Measurements from ENCODE around the gene SH2B3.
"Not testable (repeated sequence)": the region's sequence is repeated elsewhere in the genome, so short reads cannot be mapped to it uniquely, and the experiment has no call there.

Gene SH2B3

DNA sequence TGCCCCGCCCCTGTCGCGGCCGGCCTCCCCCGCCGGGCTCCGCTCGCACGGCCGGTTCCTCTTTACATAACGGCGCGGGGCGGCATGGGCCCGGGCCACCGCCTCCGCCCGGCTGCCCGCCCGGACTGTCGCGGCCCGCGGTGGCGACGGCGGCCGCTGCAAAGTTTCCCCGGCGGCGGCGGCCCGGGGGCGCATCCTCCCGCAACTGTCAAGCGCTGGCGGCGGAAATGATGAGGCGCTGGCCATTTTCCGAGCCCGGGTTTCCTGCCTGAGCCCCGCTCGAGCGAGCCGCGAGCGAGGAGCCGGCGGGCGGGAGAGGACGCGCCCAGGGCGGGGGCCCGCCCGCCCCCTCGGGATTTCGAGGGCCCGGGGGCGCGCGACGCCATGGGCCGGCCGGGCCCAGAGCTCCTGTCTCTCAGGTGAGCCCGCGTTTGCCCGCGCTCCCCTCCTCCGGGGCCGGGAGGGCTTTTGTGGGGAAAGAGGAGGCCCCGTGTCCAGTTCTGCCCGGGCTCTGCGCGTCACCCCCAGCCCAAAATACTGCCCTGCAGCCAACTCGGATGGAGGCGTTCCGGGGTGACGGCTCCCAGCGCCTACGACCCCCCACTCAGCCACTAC, at the start of gene SH2B3:
TSS of gene SH2B3 (plus strand) at position 65 of the 615 bp plus-strand sequence. CDS start 12,223 bp downstream, outside the sequence.
- peak; percentile 73 for DNase-seq

DNA sequence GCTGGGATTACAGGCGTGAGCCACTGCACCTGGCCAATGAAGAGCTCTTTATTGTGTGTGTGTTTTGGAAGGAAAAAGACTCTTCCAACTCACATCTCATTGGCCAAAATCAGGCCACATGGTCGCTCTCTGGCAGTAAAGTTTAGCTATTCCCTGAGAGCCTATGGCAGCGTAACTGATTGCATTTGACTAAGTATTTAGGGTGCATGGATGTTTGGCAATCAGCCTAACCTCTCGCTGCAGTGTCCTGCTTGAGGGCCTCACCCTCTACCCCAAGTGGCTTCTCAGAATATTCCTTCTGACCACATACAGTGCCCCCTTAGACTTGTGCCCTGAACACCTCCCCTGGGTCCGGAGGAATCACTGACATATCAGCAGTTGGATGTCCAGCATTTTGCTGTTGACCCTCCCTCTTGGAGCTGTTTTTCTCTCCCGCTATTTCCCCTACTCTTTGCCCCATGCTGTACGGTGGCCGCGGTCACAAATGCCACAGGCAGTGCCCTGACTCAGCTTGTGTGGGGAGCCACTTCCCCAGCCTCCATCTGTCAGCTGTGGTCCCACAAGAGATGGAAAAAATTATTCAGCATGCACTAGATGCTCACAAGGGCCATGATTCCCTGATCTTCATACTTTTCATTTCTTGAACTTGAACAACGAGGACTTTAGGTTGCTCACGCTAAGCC, 46.4 kb upstream of the SH2B3 start:
- DNase-seq, result no peak

GRCh38 chr12:111359914-111360276, 45.8 kb upstream of the SH2B3 start:
- DNase-seq, result no peak

DNA sequence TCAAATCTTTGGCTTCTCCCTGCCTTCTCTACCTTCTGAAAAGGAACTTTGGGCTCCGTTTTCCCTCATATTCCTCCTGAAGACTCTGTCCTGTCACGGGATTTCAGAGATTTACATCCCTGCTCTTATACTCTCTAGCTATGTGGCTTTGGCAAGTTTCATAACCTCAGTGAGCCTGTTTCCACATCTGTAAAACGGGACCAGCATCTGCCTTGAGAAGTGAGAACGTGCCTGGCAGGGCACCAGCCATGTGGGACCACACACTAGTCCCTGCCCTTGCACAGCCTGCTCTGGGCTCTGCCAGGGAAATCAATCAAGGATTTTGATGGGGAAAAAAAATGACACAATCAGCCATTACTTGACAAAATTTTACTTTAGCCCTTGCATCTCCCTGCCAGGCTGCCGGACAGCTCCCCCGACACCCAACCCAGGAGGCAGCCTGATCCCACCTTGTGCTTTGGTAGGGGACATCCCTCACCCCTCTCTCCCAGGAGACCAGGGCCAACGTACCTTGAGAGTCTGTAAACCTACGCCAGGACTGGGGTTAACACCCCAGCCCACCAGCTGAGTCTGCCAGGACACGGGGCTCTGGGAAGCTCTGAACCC, 45.3 kb upstream of the SH2B3 start:
- no peak for DNase-seq

DNA sequence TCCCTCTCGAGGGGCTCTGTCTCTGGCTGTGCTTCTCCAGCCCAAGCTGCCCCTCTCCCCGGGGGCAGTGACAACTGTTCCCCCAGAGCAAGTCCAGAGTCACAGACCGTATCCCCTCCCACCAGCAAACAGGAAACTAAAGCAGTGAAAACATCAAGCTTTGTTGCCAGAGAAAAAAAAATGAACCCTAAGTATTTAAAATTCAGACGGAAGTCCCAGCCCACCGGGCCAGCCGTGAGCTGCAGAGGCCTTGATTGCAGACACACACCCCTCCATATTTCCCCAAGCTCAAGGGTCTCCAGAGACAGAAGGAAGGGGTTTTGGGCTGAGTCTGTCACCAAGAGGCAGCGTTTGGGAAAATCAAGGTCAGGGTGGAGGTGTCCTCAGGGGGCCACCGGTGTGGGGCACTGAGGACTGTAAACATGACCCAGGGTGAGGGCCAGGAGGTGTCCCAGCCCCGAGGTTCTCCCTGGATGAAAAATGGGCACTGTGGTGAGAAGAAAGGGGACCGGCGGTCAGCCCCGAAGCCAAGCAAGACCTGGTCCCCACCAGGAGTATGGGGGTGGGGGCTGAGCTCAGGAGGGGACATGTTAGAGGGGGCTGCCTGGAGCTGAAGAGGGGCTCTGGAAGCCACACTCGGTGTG, 44.5 kb upstream of the SH2B3 start:
- DNase-seq, result no peak

GRCh38 chr12:111361717-111362576, 43.8 kb upstream of the SH2B3 start:
- no peak for DNase-seq

- no peak for DNase-seq
These were observed 42.8 kb upstream of the SH2B3 start for GRCh38 chr12:111362687-111363475.

- DNase-seq, result no peak
These were observed 42.1 kb upstream of the SH2B3 start for GRCh38 chr12:111363578-111363977.

DNA sequence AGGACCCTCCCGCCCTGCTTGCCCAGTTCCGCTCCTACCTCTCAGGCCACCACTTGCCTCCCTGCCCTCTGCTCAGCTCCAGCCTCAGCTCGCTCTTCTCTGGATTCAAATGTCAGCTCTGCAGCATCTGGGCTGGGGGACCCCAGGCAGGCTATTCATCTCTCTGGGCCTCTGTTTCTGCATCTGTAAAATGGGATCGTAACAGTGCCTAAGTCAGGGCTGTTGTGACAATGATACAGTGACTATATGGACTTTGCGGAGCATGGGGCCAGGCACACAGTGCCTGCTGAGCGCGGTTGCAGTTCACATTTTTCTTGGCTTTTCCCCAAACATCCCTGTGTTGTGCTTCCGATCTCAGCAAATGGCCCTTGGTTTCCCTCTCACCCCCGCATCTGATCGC, 39.6 kb upstream of the SH2B3 start:
- no peak for DNase-seq

DNA sequence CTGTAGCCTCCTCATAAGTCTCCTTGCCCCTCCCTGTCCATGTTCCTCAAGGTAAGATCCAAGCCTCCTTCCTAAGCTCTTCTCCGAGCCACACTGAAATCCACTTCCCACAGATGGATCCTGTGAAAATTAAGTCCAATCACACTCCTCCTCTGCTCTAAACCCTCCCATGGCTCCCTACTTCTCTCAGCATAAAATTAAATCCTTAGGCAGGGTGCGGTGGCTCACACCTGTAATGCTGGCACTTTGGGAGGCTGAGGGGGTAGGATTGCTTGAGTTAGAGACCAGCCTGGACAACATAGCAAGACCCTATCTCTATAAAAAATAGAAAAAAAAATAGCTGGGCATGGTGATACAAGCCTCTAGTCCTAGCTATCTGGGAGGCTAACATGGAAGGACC, 39.1 kb upstream of the SH2B3 start:
- DNase-seq, result no peak

DNA sequence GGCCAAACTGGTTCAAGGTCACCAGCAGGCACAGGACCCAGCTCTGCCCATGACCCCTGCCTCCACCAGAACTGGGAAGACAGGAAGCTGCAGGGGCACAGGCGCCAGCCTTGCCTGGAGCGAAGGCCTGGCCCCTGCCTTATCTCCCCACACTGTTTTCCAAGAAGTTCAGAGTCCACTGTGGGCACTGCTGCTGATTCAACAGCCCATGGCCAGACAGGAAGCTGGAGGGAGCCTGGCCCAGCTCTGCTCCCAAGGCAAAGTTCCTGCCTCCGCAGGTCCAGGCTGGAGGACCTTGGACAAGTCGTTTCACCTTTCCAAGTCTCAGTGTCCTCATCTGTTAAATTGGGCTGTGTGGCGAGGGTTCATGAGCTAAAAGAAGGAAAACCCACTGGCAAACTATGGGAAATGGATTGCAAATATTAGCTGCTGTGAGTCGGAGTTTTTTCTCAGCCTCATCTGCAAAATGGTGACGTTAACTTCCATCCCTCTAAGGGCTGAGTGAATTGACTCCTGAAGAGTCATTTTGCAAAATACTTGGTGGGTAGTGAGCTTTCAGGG, 38.0 kb upstream of the SH2B3 start:
- no peak for DNase-seq

GRCh38 chr12:111368291-111368787, 37.4 kb upstream of the SH2B3 start:
- DNase-seq, result no peak

DNA sequence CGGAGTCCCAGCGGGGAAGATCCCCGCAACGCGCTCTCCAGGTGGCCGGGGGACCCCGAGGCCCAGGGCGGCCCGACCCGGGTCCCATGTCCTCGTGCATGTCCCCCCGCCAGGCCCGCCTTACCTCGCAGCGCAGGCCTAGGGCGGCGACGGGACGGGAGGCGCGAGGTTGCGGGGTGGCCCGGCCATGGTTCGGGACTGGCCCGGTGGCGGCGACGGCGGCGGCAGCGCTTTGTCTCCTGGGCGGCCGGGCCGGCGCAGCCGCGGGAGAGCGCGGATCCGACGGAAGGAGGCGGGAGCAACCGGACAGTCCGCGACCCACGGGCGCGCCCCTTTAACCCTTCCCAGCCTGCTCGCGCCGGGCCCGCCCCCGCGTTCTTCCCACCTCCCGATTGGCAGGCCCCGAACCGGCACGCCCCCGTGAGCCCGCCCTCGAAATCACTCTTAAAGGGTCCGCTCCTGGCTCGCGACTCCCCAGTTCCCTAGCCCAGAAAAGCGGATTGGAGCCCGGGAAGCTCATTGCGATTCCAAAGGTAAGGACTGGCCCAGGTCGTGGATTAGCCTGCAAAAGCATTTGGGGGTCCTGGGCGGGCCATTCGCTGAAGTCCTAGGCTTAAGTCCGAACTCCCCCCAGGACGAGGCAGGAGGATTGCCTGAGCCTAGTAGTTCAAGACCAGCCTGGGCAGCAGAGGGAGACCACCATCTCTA, 36.8 kb upstream of the SH2B3 start, which contains the start of gene PHETA1:
TSS of gene PHETA1 (minus strand) at position 308 of the 708 bp plus-strand sequence. CDS start 5,668 bp downstream, outside the sequence.
- DNase-seq, result peak; percentile 94

- DNase-seq, result no peak
These were observed 36.1 kb upstream of the SH2B3 start for GRCh38 chr12:111369496-111370220.

DNA sequence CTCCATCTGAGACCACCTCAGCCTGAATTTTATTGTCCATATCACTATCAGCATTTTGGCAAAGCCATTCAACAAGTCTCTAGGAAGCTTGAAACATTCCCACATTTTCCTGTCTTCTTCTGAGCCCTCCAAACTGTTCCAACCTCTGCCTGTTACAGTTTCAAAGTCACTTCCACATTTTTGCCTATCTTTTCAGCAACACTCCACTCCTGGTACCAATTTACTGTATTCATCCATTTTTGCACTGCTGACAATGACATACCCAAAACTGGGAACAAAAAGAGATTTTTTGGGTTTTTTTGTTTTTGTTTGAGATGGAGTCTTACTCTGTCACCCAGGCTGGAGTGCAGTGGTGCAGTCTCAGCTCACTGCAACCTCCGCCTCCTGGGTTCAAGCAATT, 32.5 kb upstream of the SH2B3 start:
- DNase-seq, result not testable (repeated sequence)

GRCh38 chr12:111377440-111377839, 28.3 kb upstream of the SH2B3 start:
- DNase-seq, result no peak

GRCh38 chr12:111379942-111380554, 25.7 kb upstream of the SH2B3 start:
- DNase-seq, result no peak

GRCh38 chr12:111384596-111384995, 21.1 kb upstream of the SH2B3 start:
- no peak for DNase-seq

- DNase-seq, result no peak
These were observed 18.8 kb upstream of the SH2B3 start for GRCh38 chr12:111386885-111387284.

Measured in left hindlimb (tissue), 1 donor.